SU-DHL-6 (cell line): ENCODE data around the gene UBL5.
A peak's percentile ranks its signal among the peaks of the same experiment; 100 is the strongest.
"Not testable (repeated sequence)": the region's sequence is repeated elsewhere in the genome, so short reads cannot be mapped to it uniquely, and the experiment has no call there.

Experiments used
- H2AFZ ChIP-seq: fragments of 200-600 bp; sonication (generic); 2 replicates; pipeline ENCODE4 v1.6.1; 2014; ENCODE audit warnings: low read depth, mild to moderate bottlenecking, moderate library complexity, mixed read lengths, antibody characterized with exemption, low read length; ENCODE audit not compliant: severe bottlenecking
- H3F3A ChIP-seq: fragments of 200-600 bp; shearing (Covaris generic); 2 replicates; pipeline ENCODE4 v1.6.0; 2016; ENCODE audit warnings: antibody characterized with exemption, mild to moderate bottlenecking; ENCODE audit not compliant: insufficient read depth
- H3K27ac ChIP-seq: fragments of 200-600 bp; sonication (generic); 2 replicates; pipeline ENCODE4 v1.5.1; 2016; ENCODE audit warnings: low read depth, mild to moderate bottlenecking, low read length, moderate library complexity, mixed read lengths
- H3K27me3 ChIP-seq: fragments of 200-600 bp; sonication (generic), shearing (Covaris generic); 2 replicates; pipeline ENCODE4 v1.6.0; 2014; ENCODE audit warnings: mild to moderate bottlenecking, low read length
- H3K36me3 ChIP-seq: fragments of 200-600 bp; sonication (generic); 2 replicates; pipeline ENCODE4 v1.6.1; 2014; ENCODE audit warnings: mild to moderate bottlenecking, low read length, mixed read lengths
- H3K4me2 ChIP-seq: fragments of 300-600, 200-600 bp; shearing (Covaris generic), sonication (generic); 2 replicates; pipeline ENCODE4 v1.6.0; 2014; ENCODE audit warnings: low read length, low read depth, mild to moderate bottlenecking; ENCODE audit not compliant: poor library complexity, severe bottlenecking
- H3K4me3 ChIP-seq: fragments of 200-600 bp; sonication (generic); 2 replicates; pipeline ENCODE4 v1.5.1; 2014; ENCODE audit warnings: antibody characterized with exemption, low read length, mild to moderate bottlenecking, mixed read lengths; ENCODE audit not compliant: insufficient read depth, poor library complexity, severe bottlenecking
- H3K79me2 ChIP-seq: fragments of 200-600 bp; sonication (generic); 2 replicates; pipeline ENCODE4 v1.6.1; 2014; ENCODE audit warnings: mild to moderate bottlenecking, low read length, moderate library complexity; ENCODE audit not compliant: insufficient read depth
- H3K9ac ChIP-seq: fragments of 200-600 bp; sonication (generic); 2 replicates; pipeline ENCODE4 v1.7.0; 2014; ENCODE audit warnings: mild to moderate bottlenecking, low read length
- H3K9me2 ChIP-seq: fragments of 200-600 bp; sonication (generic); replicated peaks from 2 replicates; pipeline ENCODE4 v1.6.1; 2014; ENCODE audit warnings: low read length; ENCODE audit not compliant: insufficient read depth
- H3K9me3 ChIP-seq: fragments of 200-600 bp; sonication (generic); 2 replicates; pipeline ENCODE4 v1.6.1; 2014; ENCODE audit warnings: low read length, mixed read lengths; ENCODE audit not compliant: insufficient read depth
- H4K20me1 ChIP-seq: fragments of 200-600 bp; sonication (generic); 2 replicates; pipeline ENCODE4 v1.6.1; 2014; ENCODE audit warnings: low read depth, mild to moderate bottlenecking, antibody characterized with exemption, low read length, moderate library complexity, mixed read lengths
- EZH2phosphoT487 ChIP-seq: fragments of 200-600 bp; sonication (generic), shearing (Covaris generic); conservative IDR thresholded peaks from 2 replicates; pipeline ENCODE4 v1.6.1; 2018; ENCODE audit warnings: mild to moderate bottlenecking, antibody characterized with exemption, low read length, moderate library complexity, mixed read lengths
- TF ChIP-seq, protein P1 (sequence below): fragments of 200-600 bp; sonication (generic); IDR thresholded peaks from one replicate; pipeline ENCODE4 v1.5.1; 2017; ENCODE audit warnings: antibody characterized with exemption, mild to moderate bottlenecking, low read length, moderate library complexity; ENCODE audit not compliant: insufficient read depth, poor library complexity, severe bottlenecking

Gene UBL5

DNA sequence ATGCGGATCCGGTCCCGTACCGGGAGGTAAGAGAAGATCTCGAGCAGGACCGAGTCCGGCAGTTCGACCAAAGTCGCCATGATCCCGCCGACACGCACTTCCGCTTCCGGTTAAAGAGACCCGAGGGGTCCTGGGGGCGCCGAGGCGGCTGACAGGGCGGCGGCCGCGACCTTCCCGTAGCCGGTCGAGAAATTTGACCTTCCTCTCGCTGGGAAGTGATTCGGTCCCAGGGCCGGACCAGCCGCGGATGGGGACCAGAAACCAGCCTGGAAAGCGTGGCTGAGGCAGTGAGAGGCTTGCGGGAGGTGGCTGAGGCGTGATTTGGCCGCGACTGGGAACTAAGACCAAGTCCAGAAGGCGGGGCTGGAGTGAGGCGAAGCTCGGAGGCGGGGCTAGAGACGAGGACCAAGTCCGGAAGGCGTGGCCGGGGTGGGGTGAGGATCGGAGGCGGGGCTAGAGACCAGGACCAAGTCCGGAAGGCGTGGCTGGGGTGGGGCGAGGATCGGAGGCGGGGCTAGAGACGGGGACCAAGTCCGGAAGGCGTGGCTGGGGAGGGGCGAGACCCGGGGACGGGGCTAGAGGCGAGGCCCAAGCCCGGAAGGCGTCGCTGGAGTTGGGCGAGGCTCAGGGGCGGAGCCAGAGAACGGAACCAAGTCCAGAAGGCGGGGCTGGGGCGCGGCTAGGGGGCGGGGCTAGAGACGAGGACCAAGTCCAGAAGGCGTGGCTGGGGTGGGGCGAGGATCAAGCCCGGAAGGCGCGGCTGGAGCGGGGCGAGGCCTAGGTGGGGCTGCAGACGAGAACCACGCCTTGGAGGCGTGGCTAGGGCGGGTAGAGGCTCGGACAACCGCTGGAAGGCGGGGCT, 8.8 kb upstream of the UBL5 start, which contains the start of gene FBXL12:
TSS of gene FBXL12 (minus strand) at position 346 of the 862 bp plus-strand sequence. CDS start at position 80, 266 bp downstream.
- Histone ChIP-seq H3K9me3 (peaks cover 8% of the 10 kb centered on the region; the same call in 1 of the 2 replicates), H3F3A (no peaks in the 10 kb centered on the region; the same call in 1 of the 2 replicates), H2AFZ (peak within 1 kb of the TSS; percentile 91), H3K36me3 (peaks cover 15% of the 10 kb centered on the region; the same call in 1 of the 2 replicates), H3K79me2 (peaks cover 36% of the 10 kb centered on the region), H4K20me1 (no peaks in the 10 kb centered on the region), H3K9me2 (no peaks in the 10 kb centered on the region), H3K27me3 (no peaks in the 10 kb centered on the region), H3K4me2 (peak within 1 kb of the TSS; percentile 85), H3K9ac (peak within 1 kb of the TSS; percentile 83), H3K27ac (peak within 1 kb of the TSS; percentile 82), H3K4me3 (peak within 1 kb of the TSS; percentile 92)
- no peak for TF ChIP-seq EZH2phosphoT487
- TF ChIP-seq, protein P1, sequence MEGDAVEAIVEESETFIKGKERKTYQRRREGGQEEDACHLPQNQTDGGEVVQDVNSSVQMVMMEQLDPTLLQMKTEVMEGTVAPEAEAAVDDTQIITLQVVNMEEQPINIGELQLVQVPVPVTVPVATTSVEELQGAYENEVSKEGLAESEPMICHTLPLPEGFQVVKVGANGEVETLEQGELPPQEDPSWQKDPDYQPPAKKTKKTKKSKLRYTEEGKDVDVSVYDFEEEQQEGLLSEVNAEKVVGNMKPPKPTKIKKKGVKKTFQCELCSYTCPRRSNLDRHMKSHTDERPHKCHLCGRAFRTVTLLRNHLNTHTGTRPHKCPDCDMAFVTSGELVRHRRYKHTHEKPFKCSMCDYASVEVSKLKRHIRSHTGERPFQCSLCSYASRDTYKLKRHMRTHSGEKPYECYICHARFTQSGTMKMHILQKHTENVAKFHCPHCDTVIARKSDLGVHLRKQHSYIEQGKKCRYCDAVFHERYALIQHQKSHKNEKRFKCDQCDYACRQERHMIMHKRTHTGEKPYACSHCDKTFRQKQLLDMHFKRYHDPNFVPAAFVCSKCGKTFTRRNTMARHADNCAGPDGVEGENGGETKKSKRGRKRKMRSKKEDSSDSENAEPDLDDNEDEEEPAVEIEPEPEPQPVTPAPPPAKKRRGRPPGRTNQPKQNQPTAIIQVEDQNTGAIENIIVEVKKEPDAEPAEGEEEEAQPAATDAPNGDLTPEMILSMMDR: no peak

DNA sequence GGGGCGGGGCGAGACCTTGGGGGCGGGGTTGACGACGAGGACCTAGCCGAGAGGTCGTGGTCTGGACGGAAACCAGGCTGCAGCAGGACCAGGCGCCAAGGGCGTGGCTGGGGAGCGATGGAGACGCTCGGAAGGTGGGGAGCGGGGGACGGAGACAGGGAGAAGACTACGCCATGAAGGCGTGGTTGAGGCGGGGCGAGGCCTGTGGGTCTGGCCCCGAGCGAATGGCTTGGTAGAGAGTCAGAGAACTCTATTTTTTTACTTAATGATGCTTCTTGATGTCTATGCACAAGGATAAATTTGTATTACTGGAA, 8.2 kb upstream of the UBL5 start:
- peaks cover 8% of the 10 kb centered on the region; the same call in 1 of the 2 replicates for H3K9me3 ChIP-seq
- H3K36me3 ChIP-seq: peaks cover 15% of the 10 kb centered on the region; the same call in 1 of the 2 replicates
- peaks cover 35% of the 10 kb centered on the region for H3K79me2 ChIP-seq
- peak overlapping the region; percentile 43 for H3K9ac ChIP-seq
- no peaks in the 10 kb centered on the region for H3K9me2 ChIP-seq
- peak overlapping the region; percentile 54 for H3K4me3 ChIP-seq
- no peaks in the 10 kb centered on the region for H3K27me3 ChIP-seq
- H3F3A ChIP-seq: no peaks in the 10 kb centered on the region; the same call in 1 of the 2 replicates
- TF ChIP-seq, protein P1: no peak
- TF ChIP-seq EZH2phosphoT487: no peak
- peak overlapping the region; percentile 85 for H3K4me2 ChIP-seq
- peak overlapping the region; percentile 42; the same call in 1 of the 2 replicates for H3K27ac ChIP-seq
- H2AFZ ChIP-seq: peak overlapping the region; percentile 31
- H4K20me1 ChIP-seq: no peaks in the 10 kb centered on the region

DNA sequence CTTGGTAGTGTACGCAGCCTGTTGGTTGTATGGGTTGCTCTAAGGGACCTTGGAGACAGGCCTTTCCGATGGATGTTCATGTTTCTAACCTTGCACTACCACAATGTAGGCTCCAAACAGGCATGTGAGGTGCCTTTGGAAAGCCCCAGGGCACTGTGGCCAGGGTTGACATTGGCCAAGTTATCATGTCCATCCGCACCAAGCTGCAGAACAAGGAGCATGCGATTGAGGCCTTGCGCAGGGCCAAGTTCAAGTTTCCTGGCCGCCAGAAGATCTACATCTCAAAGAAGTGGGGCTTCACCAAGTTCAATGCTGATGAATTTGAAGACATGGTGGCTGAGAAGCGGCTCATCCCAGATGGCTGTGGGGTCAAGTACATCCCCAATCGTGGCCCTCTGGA, 7.7 kb upstream of the UBL5 start:
- H3K27ac ChIP-seq: 0 out of 2 replicates have a peak overlapping the region, but pooled peaks have one; percentile 42
- not testable (repeated sequence) for H3F3A ChIP-seq, H3K9me3 ChIP-seq, H4K20me1 ChIP-seq, H3K27me3 ChIP-seq, H3K9me2 ChIP-seq
- H3K9ac ChIP-seq: peak overlapping the region; percentile 43
- H3K36me3 ChIP-seq: peaks cover 15% of the 10 kb centered on the region; the same call in 1 of the 2 replicates
- H3K4me2 ChIP-seq: peak overlapping the region; percentile 85
- peaks cover 35% of the 10 kb centered on the region for H3K79me2 ChIP-seq
- H3K4me3 ChIP-seq: peak overlapping the region; percentile 54
- H2AFZ ChIP-seq: peak overlapping the region; percentile 31

DNA sequence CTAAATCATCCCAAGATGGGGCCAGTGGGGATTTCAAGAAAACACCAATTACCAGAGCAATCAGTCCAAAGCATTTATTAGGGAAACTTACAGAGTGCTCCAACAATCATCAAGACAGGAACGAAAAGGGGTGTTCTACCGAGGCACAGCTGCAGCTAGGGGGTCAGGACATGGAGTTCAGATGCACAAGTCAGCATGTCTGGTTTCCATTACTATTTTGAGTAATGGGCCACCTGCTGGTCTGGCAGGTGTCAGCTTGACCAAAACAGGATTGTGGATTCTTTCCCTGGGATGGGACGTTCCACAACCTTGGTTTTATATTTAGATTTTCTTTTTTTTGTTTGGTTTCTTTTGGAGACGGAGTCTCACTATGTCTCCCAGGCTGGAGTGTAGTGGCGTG, 3.9 kb upstream of the UBL5 start:
- Histone ChIP-seq H3K4me2 (no peak overlapping the region), H3K79me2 (peaks cover 32% of the 10 kb centered on the region), H4K20me1 (no peaks in the 10 kb centered on the region), H3K9me2 (no peaks in the 10 kb centered on the region), H3F3A (no peaks in the 10 kb centered on the region; the same call in 1 of the 2 replicates), H3K4me3 (no peak overlapping the region), H3K9me3 (no peaks in the 10 kb centered on the region), H3K27me3 (no peaks in the 10 kb centered on the region), H3K36me3 (no peaks in the 10 kb centered on the region), H2AFZ (no peak overlapping the region), H3K9ac (no peak overlapping the region), H3K27ac (no peak overlapping the region)
- TF ChIP-seq, protein P1: no peak
- no peak for TF ChIP-seq EZH2phosphoT487
